A549 (cell line): ENCODE results near the gene ABCA2.

Experiments used
- EHMT2 ChIP-seq: fragments of 200-600 bp; sonication (generic); IDR thresholded peaks from 2 replicates; pipeline ENCODE4 v1.6.1; 2016; ENCODE audit warnings: antibody characterized with exemption, low read depth, mild to moderate bottlenecking, moderate library complexity
- TF ChIP-seq, protein P1 (sequence below): fragments of >200 bp; sonication (Bioruptor Twin); formaldehyde crosslinking; IDR thresholded peaks from 3 replicates; pipeline ENCODE4 v1.5.1; 2016
- TF ChIP-seq, protein P2 (sequence below): IDR thresholded peaks from 2 replicates; pipeline ENCODE4 v1.6.1; 2012

DNA sequence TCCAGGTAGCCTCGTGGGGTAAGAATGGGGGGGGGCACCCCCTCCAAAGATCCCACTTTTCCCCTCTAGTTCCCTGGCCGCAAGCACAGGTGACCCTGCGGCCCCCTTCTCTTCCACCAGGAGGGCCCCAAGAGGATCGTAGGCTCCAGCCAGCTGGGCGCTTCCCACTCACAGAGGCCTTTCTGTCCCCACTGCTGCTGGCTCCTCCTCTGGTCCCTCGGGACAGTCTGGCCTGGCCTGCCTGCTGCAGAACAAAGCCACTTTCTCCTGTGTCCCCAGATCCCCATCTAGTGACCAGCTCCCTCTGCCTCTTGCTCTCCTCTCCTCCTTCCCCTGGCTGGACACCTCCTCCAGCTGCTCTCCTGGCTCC is 42.9 kb upstream of the ABCA2 start:
- TF ChIP-seq, protein P1, sequence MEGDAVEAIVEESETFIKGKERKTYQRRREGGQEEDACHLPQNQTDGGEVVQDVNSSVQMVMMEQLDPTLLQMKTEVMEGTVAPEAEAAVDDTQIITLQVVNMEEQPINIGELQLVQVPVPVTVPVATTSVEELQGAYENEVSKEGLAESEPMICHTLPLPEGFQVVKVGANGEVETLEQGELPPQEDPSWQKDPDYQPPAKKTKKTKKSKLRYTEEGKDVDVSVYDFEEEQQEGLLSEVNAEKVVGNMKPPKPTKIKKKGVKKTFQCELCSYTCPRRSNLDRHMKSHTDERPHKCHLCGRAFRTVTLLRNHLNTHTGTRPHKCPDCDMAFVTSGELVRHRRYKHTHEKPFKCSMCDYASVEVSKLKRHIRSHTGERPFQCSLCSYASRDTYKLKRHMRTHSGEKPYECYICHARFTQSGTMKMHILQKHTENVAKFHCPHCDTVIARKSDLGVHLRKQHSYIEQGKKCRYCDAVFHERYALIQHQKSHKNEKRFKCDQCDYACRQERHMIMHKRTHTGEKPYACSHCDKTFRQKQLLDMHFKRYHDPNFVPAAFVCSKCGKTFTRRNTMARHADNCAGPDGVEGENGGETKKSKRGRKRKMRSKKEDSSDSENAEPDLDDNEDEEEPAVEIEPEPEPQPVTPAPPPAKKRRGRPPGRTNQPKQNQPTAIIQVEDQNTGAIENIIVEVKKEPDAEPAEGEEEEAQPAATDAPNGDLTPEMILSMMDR: no peak
- no peak for TF ChIP-seq EHMT2
- TF ChIP-seq, protein P2, sequence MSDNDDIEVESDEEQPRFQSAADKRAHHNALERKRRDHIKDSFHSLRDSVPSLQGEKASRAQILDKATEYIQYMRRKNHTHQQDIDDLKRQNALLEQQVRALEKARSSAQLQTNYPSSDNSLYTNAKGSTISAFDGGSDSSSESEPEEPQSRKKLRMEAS: no peak
